ENCODE results near the gene PCNP. TPM values are rescaled to one million over a fixed set of nuclear protein-coding genes. Genes with fewer than 3 reads are reported as not detected.

The PCNP gene
- total RNA-seq, 6 experiments from 2014 or later, result 32.9 to 57.0 (median 46.6) TPM

- peaks cover 0 to 11% (median 1%) of the 10 kb centered on the region in 4 donors for H3K36me3 ChIP-seq
- peak within 1 kb of the TSS; percentile 75 to 79 (median 76) for H3K27ac ChIP-seq
- peak within 1 kb of the TSS; percentile 69 to 97 (median 89) for H3K4me3 ChIP-seq
- intact Hi-C loops (cut with DNase I), result no loop called here
- no peaks in the 10 kb centered on the region for H3K27me3 ChIP-seq
- H3K9me3 ChIP-seq, result no peaks in the 10 kb centered on the region
- WGBS (ENCODE audit: insufficient coverage, low coverage, low lambda C conversion rate, missing lambda C conversion rate), result 0% methylated on average over 20 of the region's 35 CpGs
- peak; percentile 80 for TF ChIP-seq POLR2A (IDR thresholded peaks at IDR 0.05)
- no peak for TF ChIP-seq CTCF (IDR thresholded peaks at IDR 0.05)
- peaks cover 0 to 12% (median 3%) of the 10 kb centered on the region in 4 donors for H3K4me1 ChIP-seq
- ATAC-seq, result peak; percentile 99 to 100 (median 99)
- peak; percentile 89 to 94 (median 92) for DNase-seq
These were observed 12.2 kb upstream of the PCNP start, which contains the start of gene TRMT10C for GRCh38 chr3:101561630-101562328. Gene TRMT10C, plus strand, starts transcription at chr3:101561868. Its CDS starts 2,914 bp downstream, at chr3:101564782.

GRCh38 chr3:101567528-101568317 is 6.3 kb upstream of the PCNP start:
- DNase-seq, result no peak
- intact Hi-C loops (cut with DNase I), result no loop called here
- no peak for ATAC-seq
- Histone ChIP-seq H3K4me3 (no peak overlapping the region), H3K27ac (no peak overlapping the region), H3K27me3 (no peaks in the 10 kb centered on the region), H3K4me1 (peaks cover 0 to 9% (median 2%) of the 10 kb centered on the region in 4 donors), H3K9me3 (no peaks in the 10 kb centered on the region), H3K36me3 (peaks cover 0 to 11% (median 1%) of the 10 kb centered on the region in 4 donors)
- no peak for TF ChIP-seq CTCF (IDR thresholded peaks at IDR 0.05)
- no peak for TF ChIP-seq POLR2A (IDR thresholded peaks at IDR 0.05)
- 80% methylated on average over 5 of the region's 6 CpGs for WGBS (ENCODE audit: insufficient coverage, low coverage, low lambda C conversion rate, missing lambda C conversion rate)

- ATAC-seq (no peak), DNase-seq (no peak)
- H3K4me1 ChIP-seq, result peaks cover 0 to 16% (median 2%) of the 10 kb centered on the region in 4 donors
- no peak overlapping the region for H3K4me3 ChIP-seq
- no peaks in the 10 kb centered on the region for H3K9me3 ChIP-seq
- H3K36me3 ChIP-seq, result no peaks in the 10 kb centered on the region
- H3K27me3 ChIP-seq, result no peaks in the 10 kb centered on the region
- no peak overlapping the region for H3K27ac ChIP-seq
- TF ChIP-seq POLR2A (IDR thresholded peaks at IDR 0.05) (no peak), CTCF (IDR thresholded peaks at IDR 0.05) (no peak)
- intact Hi-C loops (cut with DNase I), result no loop called here
- 55% methylated on average over 9 of the region's 9 CpGs for WGBS (ENCODE audit: insufficient coverage, low coverage, low lambda C conversion rate, missing lambda C conversion rate)
These were observed 2.7 kb upstream of the PCNP start for GRCh38 chr3:101571028-101571895.
